NB4 (cell line): ENCODE results near the gene NOL9.

ENCODE experiments used
- POLR2A ChIP-seq: IDR thresholded peaks from 2 replicates; pipeline ENCODE4 v1.6.1; 2011; ENCODE audit warnings: mild to moderate bottlenecking; ENCODE audit not compliant: insufficient read length; ENCODE audit errors: extremely low read depth
- TF ChIP-seq, protein P1 (sequence below): IDR thresholded peaks from one replicate; pipeline ENCODE4 v1.5.1; 2012; ENCODE audit warnings: low read depth, low read length

DNA sequence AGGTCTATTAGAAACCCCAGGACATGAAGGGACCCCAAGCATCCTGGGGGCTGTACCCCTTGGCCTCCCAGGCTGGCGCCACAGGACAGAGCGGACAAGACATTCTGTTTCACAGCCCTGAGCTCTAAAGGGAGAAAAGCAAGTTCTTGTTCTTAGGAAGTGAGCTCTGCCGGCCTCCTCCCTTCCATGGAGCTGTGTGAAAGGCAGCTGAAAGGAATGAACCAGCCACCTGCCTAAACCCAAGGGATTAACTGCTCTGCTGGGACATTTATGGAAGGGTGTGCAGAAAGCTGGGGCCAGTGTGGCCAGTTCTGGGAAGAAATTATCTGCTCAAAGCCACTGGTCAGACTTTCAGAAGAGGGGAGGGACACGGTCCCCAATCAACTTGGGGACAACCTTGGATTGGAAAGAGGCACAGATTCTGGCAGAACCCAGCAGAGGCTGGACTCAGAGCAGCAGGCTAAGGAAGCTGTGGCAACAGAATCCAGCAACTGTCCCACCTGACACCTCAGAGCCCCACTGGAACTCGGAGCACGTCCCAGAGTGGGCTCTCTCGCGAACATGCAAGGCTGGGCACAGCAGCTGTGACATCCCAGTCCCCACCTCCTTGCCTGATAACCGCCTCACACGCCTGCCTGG lies 46.2 kb upstream of the NOL9 start:
- TF ChIP-seq, protein P1, sequence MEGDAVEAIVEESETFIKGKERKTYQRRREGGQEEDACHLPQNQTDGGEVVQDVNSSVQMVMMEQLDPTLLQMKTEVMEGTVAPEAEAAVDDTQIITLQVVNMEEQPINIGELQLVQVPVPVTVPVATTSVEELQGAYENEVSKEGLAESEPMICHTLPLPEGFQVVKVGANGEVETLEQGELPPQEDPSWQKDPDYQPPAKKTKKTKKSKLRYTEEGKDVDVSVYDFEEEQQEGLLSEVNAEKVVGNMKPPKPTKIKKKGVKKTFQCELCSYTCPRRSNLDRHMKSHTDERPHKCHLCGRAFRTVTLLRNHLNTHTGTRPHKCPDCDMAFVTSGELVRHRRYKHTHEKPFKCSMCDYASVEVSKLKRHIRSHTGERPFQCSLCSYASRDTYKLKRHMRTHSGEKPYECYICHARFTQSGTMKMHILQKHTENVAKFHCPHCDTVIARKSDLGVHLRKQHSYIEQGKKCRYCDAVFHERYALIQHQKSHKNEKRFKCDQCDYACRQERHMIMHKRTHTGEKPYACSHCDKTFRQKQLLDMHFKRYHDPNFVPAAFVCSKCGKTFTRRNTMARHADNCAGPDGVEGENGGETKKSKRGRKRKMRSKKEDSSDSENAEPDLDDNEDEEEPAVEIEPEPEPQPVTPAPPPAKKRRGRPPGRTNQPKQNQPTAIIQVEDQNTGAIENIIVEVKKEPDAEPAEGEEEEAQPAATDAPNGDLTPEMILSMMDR: no peak
- peak; percentile 11 for TF ChIP-seq POLR2A
